GM12878 (cell line): ENCODE measurements around the gene LEF1. TPM values are rescaled to one million over a fixed set of nuclear protein-coding genes. Genes with fewer than 3 reads are reported as not detected.

Source experiments
- ATAC-seq: fragments of 200-7000 bp; cut with Tn5 transposase; 3 replicates; pipeline ENCODE4 v1.9.1; 2020; ENCODE audit warnings: mild to moderate bottlenecking, moderate library complexity
- BruUV-seq: library from RNA; stranded (reverse); fragments of 400-500 nt; replicated peaks from 2 replicates; lab custom pipeline; 2021; lab: Mats Ljungman, UMichigan
- CTCF ChIA-PET: fragments of 300-600 bp; sonication (Branson Sonifier 250); formaldehyde crosslinking; extraction: SDS; loops from one replicate; lab custom pipeline; 2021; ENCODE audit warnings: inconsistent platforms; lab: Yijun Ruan, JAX
- POLR2A ChIA-PET: fragments of 350-600 bp; formaldehyde crosslinking; extraction: SDS; loops from one replicate; lab custom pipeline; 2021; ENCODE audit warnings: inconsistent platforms; lab: Charles Lee
- RAD21 ChIA-PET: fragments of 300-600 bp; sonication (Branson Sonifier 250); formaldehyde crosslinking; loops from one replicate; lab custom pipeline; 2023; ENCODE audit warnings: antibody characterized with exemption; ENCODE audit not compliant: unreplicated experiment; lab: Charles Lee
- SMC1A ChIA-PET: fragments of 300-600 bp; sonication (Branson Sonifier 250); formaldehyde crosslinking; loops from one replicate; lab custom pipeline; 2023; ENCODE audit not compliant: unreplicated experiment, uncharacterized antibody; lab: Charles Lee
- DNase-seq: peaks from one replicate; pipeline ENCODE4 v3.0.0-alpha.2; 2011; ENCODE audit warnings: low read depth, low spot score
- FAIRE-seq: peaks from 3 replicates; lab custom pipeline; 2011; peaks lifted over from hg19 to GRCh38; lab: Jason Lieb, UNC
- H2AFZ ChIP-seq: 2 replicates; pipeline ENCODE4 v1.6.0; 2011; ENCODE audit warnings: low read depth, low read length, control low read depth; ENCODE audit not compliant: control insufficient read depth
- H3K27ac ChIP-seq: 2 replicates; pipeline ENCODE4 v1.5.1; 2011; ENCODE audit warnings: control low read depth; ENCODE audit not compliant: control insufficient read depth, insufficient read depth
- H3K27me3 ChIP-seq, 2 experiments: replicated peaks in 1 of 2; 2 replicates each; pipeline versions ENCODE4 v1.6.0 to v1.6.1; 2011; ENCODE audit warnings: low read length in 1 of 2; ENCODE audit not compliant: control insufficient read depth in 2 of 2, insufficient read depth in 2 of 2
- H3K36me3 ChIP-seq, 2 experiments: 2 replicates each; pipeline ENCODE4 v1.5.1; 2011; ENCODE audit warnings: low read length in 1 of 2; ENCODE audit not compliant: control insufficient read depth in 2 of 2, insufficient read depth in 2 of 2
- H3K4me1 ChIP-seq: 2 replicates; pipeline ENCODE4 v1.6.1; 2011; ENCODE audit warnings: mild to moderate bottlenecking, low read length, moderate library complexity, mixed read lengths; ENCODE audit not compliant: control insufficient read depth, insufficient read depth
- H3K4me2 ChIP-seq: 2 replicates; pipeline ENCODE4 v1.6.0; 2011; ENCODE audit warnings: control low read depth; ENCODE audit not compliant: control insufficient read depth, insufficient read depth
- H3K4me3 ChIP-seq: fragments of 200-600 bp; sonication (generic); 2 replicates; pipeline ENCODE4 v1.5.1; 2016
- H3K79me2 ChIP-seq: 2 replicates; pipeline ENCODE4 v1.6.0; 2011; ENCODE audit warnings: low read length; ENCODE audit not compliant: control insufficient read depth, insufficient read depth
- H3K9ac ChIP-seq: 2 replicates; pipeline ENCODE4 v1.8.0; 2011; ENCODE audit warnings: low read length, control low read depth, mixed read lengths; ENCODE audit not compliant: control insufficient read depth, insufficient read depth
- H3K9me3 ChIP-seq: replicated peaks from 3 replicates; pipeline ENCODE4 v1.5.1; 2011; ENCODE audit warnings: mild to moderate bottlenecking, low read length; ENCODE audit not compliant: control insufficient read depth, insufficient read depth
- H4K20me1 ChIP-seq: 2 replicates; pipeline ENCODE4 v1.6.0; 2011; ENCODE audit not compliant: control insufficient read depth, insufficient read depth
- BCL11A ChIP-seq: IDR thresholded peaks from 2 replicates; pipeline ENCODE4 v1.6.1; 2011; ENCODE audit warnings: low read depth, low read length
- IRF4 ChIP-seq: IDR thresholded peaks from 2 replicates; pipeline ENCODE4 v1.6.1; 2011; ENCODE audit warnings: low read depth, low read length
- KAT2A ChIP-seq: conservative IDR thresholded peaks from 2 replicates; pipeline ENCODE4 v1.6.1; 2011; ENCODE audit warnings: low read depth, low read length; ENCODE audit not compliant: control insufficient read depth
- NFIC ChIP-seq: IDR thresholded peaks from 2 replicates; pipeline ENCODE4 v1.6.1; 2012; ENCODE audit warnings: low read depth, mild to moderate bottlenecking, inconsistent platforms, low read length, moderate library complexity
- NFXL1 ChIP-seq: fragments of 450-650 bp; IDR thresholded peaks from 2 replicates; pipeline ENCODE4 v1.6.1; 2017; ENCODE audit warnings: antibody characterized with exemption, mild to moderate bottlenecking, borderline replicate concordance
- RAD21 ChIP-seq: IDR thresholded peaks from 2 replicates; pipeline ENCODE4 v1.6.1; 2011; ENCODE audit warnings: mild to moderate bottlenecking, low read depth, low read length, moderate library complexity; ENCODE audit not compliant: insufficient read depth
- RAD51 ChIP-seq: fragments of 450-650 bp; IDR thresholded peaks from 2 replicates; pipeline ENCODE4 v1.6.1; 2016; ENCODE audit warnings: moderate library complexity, mild to moderate bottlenecking, inconsistent platforms
- RB1 ChIP-seq: fragments of 450-650 bp; formaldehyde crosslinking; IDR thresholded peaks from 2 replicates; pipeline ENCODE4 v1.6.1; 2017; ENCODE audit warnings: mild to moderate bottlenecking, borderline replicate concordance
- RFX5 ChIP-seq: IDR thresholded peaks from 2 replicates; pipeline ENCODE4 v1.6.1; 2011; ENCODE audit warnings: low read depth, low read length, improper control_type of control experiment
- TCF7 ChIP-seq: IDR thresholded peaks from 2 replicates; pipeline ENCODE4 v1.6.1; 2014; ENCODE audit warnings: antibody characterized with exemption, borderline replicate concordance
- ZBED1 ChIP-seq: IDR thresholded peaks from 2 replicates; pipeline ENCODE4 v1.6.1; 2016; ENCODE audit warnings: borderline replicate concordance
- ZNF207 ChIP-seq: fragments of 450-650 bp; IDR thresholded peaks from 2 replicates; pipeline ENCODE4 v1.6.1; 2014; ENCODE audit warnings: antibody characterized with exemption, mild to moderate bottlenecking, borderline replicate concordance
- ZZZ3 ChIP-seq: IDR thresholded peaks from 2 replicates; pipeline ENCODE4 v1.6.1; 2011; ENCODE audit warnings: low read depth; ENCODE audit not compliant: control insufficient read depth, insufficient read length
- WGBS: methylation state at CpG from one replicate; pipeline ENCODE4 v1.1.6; 2016; ENCODE audit warnings: low lambda C conversion rate; ENCODE audit not compliant: insufficient replicate concordance, insufficient coverage; ENCODE audit errors: missing lambda C conversion rate; 5-methylcytosine and 5-hydroxymethylcytosine counted together
- in situ Hi-C: fragments of 300-500 bp; cut with MboI; formaldehyde crosslinking; loops from 9 replicates; pipeline ENCODE4 v1.14.3; 2018; ENCODE audit warnings: mixed read lengths
- intact Hi-C: fragments of 100-400 bp; cut with micrococcal nuclease; formaldehyde crosslinking; loops from one replicate; pipeline ENCODE4 v1.14.2; 2022; ENCODE audit not compliant: unreplicated experiment
- polyA plus RNA-seq, 11 experiments: library from polyadenylated mRNA; depleted of rRNA in 4 of 11; unstranded in 6 of 11; stranded (reverse) in 5 of 11; fragments of >200 nt; fragmentation: Nextera tagmentation in 4 of 11; fragmentation: Illumina TruSeq in 1 of 11; extraction: Ambion mirVana in 4 of 11; extraction: Trizol in 1 of 11; gene quantifications; 1 replicate in 1 of 11; 2 replicates in 10 of 11; pipeline versions ENCODE4 v1.2.1 to v1.2.3, GENCODE V29; 2011 to 2016; ENCODE audit warnings: inconsistent platforms in 2 of 11, missing spikeins in 2 of 11, low read depth in 1 of 11
- total RNA-seq, 4 experiments: library from RNA; depleted of rRNA in 3 of 4; stranded (reverse); fragments of >200 nt in 3 of 4; fragmentation: Illumina TruSeq in 1 of 4; extraction: Trizol in 1 of 4; gene quantifications; 2 replicates each; pipeline versions ENCODE4 v1.2.1 to v1.2.3, GENCODE V29; 2013 to 2021
- TF ChIP-seq, protein P1 (sequence below): fragments of 450-650 bp; IDR thresholded peaks from 2 replicates; pipeline ENCODE4 v1.6.1; 2017; ENCODE audit warnings: antibody characterized with exemption, mild to moderate bottlenecking, moderate library complexity
- TF ChIP-seq, protein P2 (sequence below), 3 experiments: IDR thresholded peaks in 2 of 3; conservative IDR thresholded peaks in 1 of 3; 2 replicates each; pipeline ENCODE4 v1.5.1; 2011; ENCODE audit warnings: low read depth in 3 of 3, low read length in 3 of 3, mild to moderate bottlenecking in 3 of 3, control low read depth in 2 of 3, moderate library complexity in 2 of 3, inconsistent platforms in 1 of 3, mixed read lengths in 1 of 3; ENCODE audit not compliant: control insufficient read depth in 2 of 3, insufficient read depth in 1 of 3; ENCODE audit errors: extremely low read depth in 1 of 3

The LEF1 gene
- total and polyA plus RNA-seq, 10 of the 15 experiments (the other 5 are each of a cell fraction or from before 2014, with no cell fraction given): 10.2 to 38.1 (median 19.5) TPM

DNA sequence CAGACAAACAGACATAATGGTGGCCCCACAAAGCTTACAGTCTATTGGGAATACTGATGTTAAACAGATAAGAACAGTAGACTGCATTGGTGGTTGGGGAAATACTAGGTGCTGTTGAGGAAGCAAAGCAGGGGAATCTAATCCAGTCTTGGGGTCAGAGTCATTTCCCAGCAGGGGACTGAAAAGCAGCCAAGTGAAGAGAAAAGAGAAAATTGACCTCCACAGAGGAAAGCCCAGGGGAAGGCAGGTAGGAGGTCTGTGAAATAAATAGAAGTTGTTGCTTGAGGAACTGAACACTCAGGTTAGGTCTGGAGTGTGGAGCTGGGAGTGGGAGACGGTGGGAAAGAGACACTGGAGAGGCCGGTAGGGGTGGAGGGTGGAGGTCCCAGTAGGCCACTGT, 33.0 kb upstream of the LEF1 start:
- CTCF ChIA-PET: no interaction called here
- FAIRE-seq: no peak
- no peaks in the 10 kb centered on the region for H3K4me1 ChIP-seq
- no peaks in the 10 kb centered on the region for H3K36me3 ChIP-seq
- H3K9me3 ChIP-seq: no peaks in the 10 kb centered on the region
- no peak overlapping the region for H3K4me3 ChIP-seq
- H3K79me2 ChIP-seq: no peaks in the 10 kb centered on the region
- no TSS peak for BruUV-seq
- in situ Hi-C loops (no loop called here), intact Hi-C loops (no loop called here)
- no peak overlapping the region for H2AFZ ChIP-seq
- H3K4me2 ChIP-seq: no peak overlapping the region
- no peak for ATAC-seq
- H3K9ac ChIP-seq: no peak overlapping the region
- SMC1A ChIA-PET: no interaction called here
- no peaks in the 10 kb centered on the region; a peak in 1 of 4 replicates for H3K27me3 ChIP-seq
- TF ChIP-seq ZZZ3: no peak
- no peak for TF ChIP-seq RAD21
- no peak for TF ChIP-seq BCL11A
- TF ChIP-seq NFIC: no peak
- no peak for TF ChIP-seq RAD51
- TF ChIP-seq ZBED1: no peak
- TF ChIP-seq TCF7: no peak
- no peak for TF ChIP-seq NFXL1
- TF ChIP-seq, protein P1, sequence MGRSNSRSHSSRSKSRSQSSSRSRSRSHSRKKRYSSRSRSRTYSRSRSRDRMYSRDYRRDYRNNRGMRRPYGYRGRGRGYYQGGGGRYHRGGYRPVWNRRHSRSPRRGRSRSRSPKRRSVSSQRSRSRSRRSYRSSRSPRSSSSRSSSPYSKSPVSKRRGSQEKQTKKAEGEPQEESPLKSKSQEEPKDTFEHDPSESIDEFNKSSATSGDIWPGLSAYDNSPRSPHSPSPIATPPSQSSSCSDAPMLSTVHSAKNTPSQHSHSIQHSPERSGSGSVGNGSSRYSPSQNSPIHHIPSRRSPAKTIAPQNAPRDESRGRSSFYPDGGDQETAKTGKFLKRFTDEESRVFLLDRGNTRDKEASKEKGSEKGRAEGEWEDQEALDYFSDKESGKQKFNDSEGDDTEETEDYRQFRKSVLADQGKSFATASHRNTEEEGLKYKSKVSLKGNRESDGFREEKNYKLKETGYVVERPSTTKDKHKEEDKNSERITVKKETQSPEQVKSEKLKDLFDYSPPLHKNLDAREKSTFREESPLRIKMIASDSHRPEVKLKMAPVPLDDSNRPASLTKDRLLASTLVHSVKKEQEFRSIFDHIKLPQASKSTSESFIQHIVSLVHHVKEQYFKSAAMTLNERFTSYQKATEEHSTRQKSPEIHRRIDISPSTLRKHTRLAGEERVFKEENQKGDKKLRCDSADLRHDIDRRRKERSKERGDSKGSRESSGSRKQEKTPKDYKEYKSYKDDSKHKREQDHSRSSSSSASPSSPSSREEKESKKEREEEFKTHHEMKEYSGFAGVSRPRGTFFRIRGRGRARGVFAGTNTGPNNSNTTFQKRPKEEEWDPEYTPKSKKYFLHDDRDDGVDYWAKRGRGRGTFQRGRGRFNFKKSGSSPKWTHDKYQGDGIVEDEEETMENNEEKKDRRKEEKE: no peak
- TF ChIP-seq, protein P2, sequence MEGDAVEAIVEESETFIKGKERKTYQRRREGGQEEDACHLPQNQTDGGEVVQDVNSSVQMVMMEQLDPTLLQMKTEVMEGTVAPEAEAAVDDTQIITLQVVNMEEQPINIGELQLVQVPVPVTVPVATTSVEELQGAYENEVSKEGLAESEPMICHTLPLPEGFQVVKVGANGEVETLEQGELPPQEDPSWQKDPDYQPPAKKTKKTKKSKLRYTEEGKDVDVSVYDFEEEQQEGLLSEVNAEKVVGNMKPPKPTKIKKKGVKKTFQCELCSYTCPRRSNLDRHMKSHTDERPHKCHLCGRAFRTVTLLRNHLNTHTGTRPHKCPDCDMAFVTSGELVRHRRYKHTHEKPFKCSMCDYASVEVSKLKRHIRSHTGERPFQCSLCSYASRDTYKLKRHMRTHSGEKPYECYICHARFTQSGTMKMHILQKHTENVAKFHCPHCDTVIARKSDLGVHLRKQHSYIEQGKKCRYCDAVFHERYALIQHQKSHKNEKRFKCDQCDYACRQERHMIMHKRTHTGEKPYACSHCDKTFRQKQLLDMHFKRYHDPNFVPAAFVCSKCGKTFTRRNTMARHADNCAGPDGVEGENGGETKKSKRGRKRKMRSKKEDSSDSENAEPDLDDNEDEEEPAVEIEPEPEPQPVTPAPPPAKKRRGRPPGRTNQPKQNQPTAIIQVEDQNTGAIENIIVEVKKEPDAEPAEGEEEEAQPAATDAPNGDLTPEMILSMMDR (IDR thresholded peaks at IDR 0.05 in 2 of 3, conservative IDR thresholded peaks at IDR 0.05 in 1 of 3; ENCODE audit: control insufficient read depth in 2 of 3, extremely low read depth in 1 of 3, insufficient read depth in 1 of 3, low read depth in 3 of 3, low read length in 3 of 3): no peak
- no peak for TF ChIP-seq IRF4
- TF ChIP-seq RFX5: no peak
- TF ChIP-seq KAT2A: no peak
- TF ChIP-seq RB1: no peak
- no peak for TF ChIP-seq ZNF207
- RAD21 ChIA-PET: no interaction called here
- no peaks in the 10 kb centered on the region for H4K20me1 ChIP-seq
- POLR2A ChIA-PET: no interaction called here
- DNase-seq: no peak
- WGBS: 45% methylated on average over 2 of the region's 2 CpGs
- H3K27ac ChIP-seq: no peak overlapping the region
